ENCODE data around the gene USP49.
"Not testable (repeated sequence)": the region's sequence is repeated elsewhere in the genome, so short reads cannot be mapped to it uniquely, and the experiment has no call there.

USP49 gene

GRCh38 chr6:41895300-41896233, at the start of gene USP49:
Gene USP49 (minus strand): TSS chr6:41895375. CDS start chr6:41806983, 88,392 bp downstream.
- DNase-seq = no peak

GRCh38 chr6:41943456-41943855, 48.3 kb upstream of the USP49 start:
- DNase-seq = no peak

GRCh38 chr6:41942882-41943281, 47.7 kb upstream of the USP49 start:
- DNase-seq = not testable (repeated sequence)

- no peak for DNase-seq
Observed at GRCh38 chr6:41942067-41942851, 47.1 kb upstream of the USP49 start.

- DNase-seq = no peak
Observed at GRCh38 chr6:41941280-41942066, 46.3 kb upstream of the USP49 start, which contains the start of gene CCND3. Gene CCND3 (minus strand): TSS chr6:41941808. CDS start chr6:41941649, 159 bp downstream.

- no peak for DNase-seq
Observed at GRCh38 chr6:41940759-41941279, 45.6 kb upstream of the USP49 start.

GRCh38 chr6:41939848-41940758, 44.9 kb upstream of the USP49 start:
- no peak for DNase-seq

- DNase-seq = no peak
Observed at GRCh38 chr6:41939176-41939847, 44.1 kb upstream of the USP49 start.

- no peak for DNase-seq
Observed at GRCh38 chr6:41938590-41939175, 43.5 kb upstream of the USP49 start.

- no peak for DNase-seq
Observed at GRCh38 chr6:41937861-41938574, 42.8 kb upstream of the USP49 start.

GRCh38 chr6:41937472-41937860, 42.3 kb upstream of the USP49 start:
- DNase-seq = no peak

- no peak for DNase-seq
Observed at GRCh38 chr6:41936073-41936837, 41.1 kb upstream of the USP49 start.

- no peak for DNase-seq
Observed at GRCh38 chr6:41935685-41936072, 40.5 kb upstream of the USP49 start.

- DNase-seq = no peak
Observed at GRCh38 chr6:41935193-41935574, 40.0 kb upstream of the USP49 start.

- DNase-seq = no peak
Observed at GRCh38 chr6:41934278-41935192, 39.4 kb upstream of the USP49 start.

- DNase-seq = no peak
Observed at GRCh38 chr6:41932378-41932777, 37.2 kb upstream of the USP49 start.

GRCh38 chr6:41931792-41932191, 36.6 kb upstream of the USP49 start:
- no peak for DNase-seq

GRCh38 chr6:41929924-41930323, 34.7 kb upstream of the USP49 start:
- no peak for DNase-seq
